Activated naive CD8-positive, alpha-beta T cell treated with anti-CD3 and anti-CD28 coated beads for 36 hours (primary cell): ENCODE results near the gene IRS2. TPM values are rescaled to one million over a fixed set of nuclear protein-coding genes. Genes with fewer than 3 reads are reported as not detected.

Source experiments
- DNase-seq: peaks from one replicate; pipeline ENCODE4 v3.0.0; 2021
- H3K27ac Mint-ChIP-seq: one replicate; pipeline ENCODE4 v1.8.0; 2022; ENCODE audit warnings: mild to moderate bottlenecking, moderate library complexity, mixed read lengths
- H3K27me3 Mint-ChIP-seq: one replicate; pipeline ENCODE4 v1.8.0; 2022; ENCODE audit warnings: mild to moderate bottlenecking, mixed read lengths
- H3K36me3 Mint-ChIP-seq: one replicate; pipeline ENCODE4 v1.8.0; 2021; ENCODE audit warnings: mild to moderate bottlenecking, mixed read lengths
- H3K4me1 Mint-ChIP-seq: one replicate; pipeline ENCODE4 v1.8.0; 2021; ENCODE audit warnings: mixed read lengths
- H3K4me3 Mint-ChIP-seq: one replicate; pipeline ENCODE4 v1.8.0; 2022; ENCODE audit warnings: mild to moderate bottlenecking, moderate library complexity, mixed read lengths
- H3K9me3 Mint-ChIP-seq: one replicate; pipeline ENCODE4 v1.8.0; 2022; ENCODE audit warnings: mixed read lengths
- total RNA-seq, 2 experiments: library from RNA; stranded (reverse); gene quantifications; one replicate each; pipeline ENCODE4 v1.2.3, GENCODE V29; 2021

IRS2 gene
- total RNA-seq, 2 experiments from 2014 or later: 1.8 to 1.9 TPM

- DNase-seq: no peak
- Mint-ChIP-seq H3K4me1 (no peaks in the 10 kb centered on the region), H3K27me3 (peaks cover 9% of the 10 kb centered on the region)
Measured at GRCh38 chr13:109725995-109726637, 60.3 kb downstream of the IRS2 start.

DNA sequence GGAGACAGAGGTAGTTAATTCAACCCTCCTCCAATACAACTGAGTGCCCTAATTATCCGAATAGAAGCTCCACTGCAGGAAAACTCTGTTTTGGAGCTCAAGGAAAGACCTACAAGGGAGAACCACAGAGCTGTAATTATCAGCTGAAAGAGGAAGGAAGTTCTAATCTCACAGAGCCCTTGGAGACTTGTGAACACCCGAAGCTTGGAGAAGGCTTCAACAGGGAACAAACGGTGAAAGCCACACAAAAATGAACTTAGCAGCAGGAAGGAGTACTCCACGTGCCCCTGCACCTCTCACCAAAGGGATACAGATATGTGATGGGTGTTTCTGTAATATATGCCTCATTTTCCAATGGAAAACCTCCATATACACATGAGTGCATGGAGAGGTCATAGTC, 61.1 kb downstream of the IRS2 start:
- Mint-ChIP-seq H3K27ac (no peak overlapping the region), H3K4me1 (no peaks in the 10 kb centered on the region), H3K36me3 (no peaks in the 10 kb centered on the region), H3K27me3 (peaks cover 6% of the 10 kb centered on the region), H3K9me3 (no peaks in the 10 kb centered on the region), H3K4me3 (no peak overlapping the region)
- no peak for DNase-seq

More at GRCh38 chr13:109725995-109726637, 60.3 kb downstream of the IRS2 start:
- no peaks in the 10 kb centered on the region for H3K9me3 Mint-ChIP-seq
- no peak overlapping the region for H3K27ac Mint-ChIP-seq
- no peak overlapping the region for H3K4me3 Mint-ChIP-seq
- H3K36me3 Mint-ChIP-seq: no peaks in the 10 kb centered on the region

DNA sequence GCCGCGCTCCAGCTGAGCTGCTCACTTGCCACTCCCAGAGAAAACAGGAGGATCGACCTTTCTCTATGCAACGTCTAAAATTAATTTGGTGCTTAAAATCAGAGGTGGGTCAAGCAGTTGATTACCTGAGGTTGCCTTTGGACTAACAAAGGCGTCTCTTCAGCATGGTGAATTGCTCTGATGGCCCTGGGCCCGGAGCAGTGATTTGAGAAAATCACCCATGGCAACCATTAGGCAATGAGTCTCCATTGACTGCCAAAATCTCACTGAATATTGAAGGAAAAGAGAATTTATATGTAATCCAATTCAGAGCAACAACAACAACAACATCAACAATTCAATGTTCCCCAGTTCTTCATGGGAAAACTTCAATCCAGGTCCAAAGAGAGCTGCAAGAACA, 61.8 kb downstream of the IRS2 start:
- H3K27me3 Mint-ChIP-seq: peaks cover 3% of the 10 kb centered on the region
- no peaks in the 10 kb centered on the region for H3K9me3 Mint-ChIP-seq
- no peak overlapping the region for H3K27ac Mint-ChIP-seq
- H3K36me3 Mint-ChIP-seq: no peaks in the 10 kb centered on the region
- no peak for DNase-seq
- no peak overlapping the region for H3K4me3 Mint-ChIP-seq
- H3K4me1 Mint-ChIP-seq: no peaks in the 10 kb centered on the region

- H3K4me3 Mint-ChIP-seq: no peak overlapping the region
- no peaks in the 10 kb centered on the region for H3K9me3 Mint-ChIP-seq
- no peak for DNase-seq
- no peaks in the 10 kb centered on the region for H3K36me3 Mint-ChIP-seq
- H3K27ac Mint-ChIP-seq: no peak overlapping the region
- H3K27me3 Mint-ChIP-seq: peaks cover 4% of the 10 kb centered on the region
- H3K4me1 Mint-ChIP-seq: no peaks in the 10 kb centered on the region
Measured at GRCh38 chr13:109723046-109723445, 63.3 kb downstream of the IRS2 start.

DNA sequence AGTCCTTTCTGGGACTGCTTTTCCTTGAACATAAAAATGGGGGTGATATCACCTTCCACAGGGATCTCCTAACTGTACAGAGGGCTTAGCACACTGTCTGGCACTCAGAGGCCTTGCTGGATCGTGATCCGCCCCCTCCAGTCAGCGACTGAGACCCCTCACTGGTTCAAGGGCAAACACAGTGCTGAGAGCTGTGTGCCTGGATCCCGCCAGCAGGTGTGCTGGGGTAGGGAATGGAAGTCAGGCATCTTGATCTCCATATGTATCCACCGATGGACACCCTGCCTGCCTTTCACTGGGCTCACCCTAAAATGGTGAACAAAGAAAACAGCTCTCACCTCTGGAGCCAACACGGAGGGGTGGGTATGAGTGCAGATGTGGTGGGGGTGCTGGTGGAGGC, 64.3 kb downstream of the IRS2 start:
- no peaks in the 10 kb centered on the region for H3K4me1 Mint-ChIP-seq

GRCh38 chr13:109720758-109721184, 65.6 kb downstream of the IRS2 start:
- Mint-ChIP-seq H3K4me3 (no peak overlapping the region), H3K4me1 (no peaks in the 10 kb centered on the region), H3K36me3 (no peaks in the 10 kb centered on the region), H3K27me3 (peaks cover 4% of the 10 kb centered on the region), H3K27ac (no peak overlapping the region), H3K9me3 (no peaks in the 10 kb centered on the region)
- DNase-seq: no peak

More for the DNA sequence above, 64.3 kb downstream of the IRS2 start:
- H3K27me3 Mint-ChIP-seq: peaks cover 4% of the 10 kb centered on the region
- no peak for DNase-seq
- no peak overlapping the region for H3K4me3 Mint-ChIP-seq
- H3K36me3 Mint-ChIP-seq: no peaks in the 10 kb centered on the region
- no peaks in the 10 kb centered on the region for H3K9me3 Mint-ChIP-seq
- no peak overlapping the region for H3K27ac Mint-ChIP-seq

DNA sequence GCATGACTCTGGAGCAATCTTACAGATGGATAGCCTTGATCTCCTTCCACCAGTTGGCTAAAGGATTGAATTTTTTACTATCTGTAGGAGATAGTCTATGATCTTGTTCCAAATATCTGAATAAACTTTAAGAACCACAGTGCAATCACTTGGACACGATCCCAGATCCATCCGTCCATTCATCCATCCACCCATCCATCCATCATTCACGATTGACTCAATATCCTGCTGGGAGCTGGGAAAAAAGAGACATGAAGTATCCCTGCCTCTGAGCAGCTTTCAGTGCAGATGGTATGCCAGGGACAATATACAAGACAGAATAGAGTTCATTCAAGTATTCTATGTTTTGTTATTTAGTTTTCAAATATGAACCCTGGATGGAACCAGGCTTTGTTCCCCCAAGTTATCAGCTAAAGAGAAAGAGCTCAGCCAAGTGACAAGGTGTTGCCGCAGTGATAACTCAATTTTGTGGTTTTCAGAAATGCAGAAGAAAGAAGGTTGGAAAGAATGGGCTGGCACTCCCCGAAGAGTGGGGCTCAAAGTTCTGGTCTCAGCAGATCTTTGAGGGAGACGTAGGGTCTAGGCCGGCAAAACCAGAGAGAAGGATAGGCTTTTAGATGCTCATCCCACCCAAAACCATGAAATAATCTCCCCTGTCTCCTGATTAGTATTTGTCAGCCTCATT, 66.3 kb downstream of the IRS2 start:
- Mint-ChIP-seq H3K4me1 (no peaks in the 10 kb centered on the region), H3K27ac (no peak overlapping the region), H3K9me3 (no peaks in the 10 kb centered on the region), H3K36me3 (no peaks in the 10 kb centered on the region), H3K27me3 (peaks cover 4% of the 10 kb centered on the region), H3K4me3 (no peak overlapping the region)
- no peak for DNase-seq

GRCh38 chr13:109718726-109719125, 67.7 kb downstream of the IRS2 start:
- Mint-ChIP-seq H3K27ac (no peak overlapping the region), H3K9me3 (no peaks in the 10 kb centered on the region), H3K27me3 (peaks cover 5% of the 10 kb centered on the region), H3K36me3 (no peaks in the 10 kb centered on the region), H3K4me3 (no peak overlapping the region), H3K4me1 (no peaks in the 10 kb centered on the region)
- DNase-seq: no peak

DNA sequence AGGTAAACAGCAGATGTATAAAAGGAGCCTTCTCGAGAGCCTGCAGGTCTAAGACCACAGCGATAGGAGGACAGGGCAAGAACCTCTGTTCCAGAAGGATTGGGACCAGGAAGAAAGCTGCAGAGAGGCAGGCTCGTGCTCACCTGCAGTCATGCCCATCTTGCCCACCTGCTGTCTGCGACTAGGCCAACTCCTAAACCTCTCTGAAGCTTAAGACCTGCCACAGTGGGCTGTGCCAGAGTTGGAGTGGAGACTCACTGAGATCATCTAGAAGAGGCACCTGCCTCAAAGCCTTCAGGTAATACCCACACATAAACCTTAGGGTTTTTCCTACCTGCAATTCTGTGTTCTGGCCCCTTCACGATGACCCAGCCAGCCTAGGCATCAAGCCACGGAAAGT, 68.7 kb downstream of the IRS2 start:
- H3K4me1 Mint-ChIP-seq: no peaks in the 10 kb centered on the region
- H3K36me3 Mint-ChIP-seq: no peaks in the 10 kb centered on the region
- H3K27ac Mint-ChIP-seq: no peak overlapping the region
- peaks cover 7% of the 10 kb centered on the region for H3K27me3 Mint-ChIP-seq
- no peak for DNase-seq
- H3K9me3 Mint-ChIP-seq: no peaks in the 10 kb centered on the region
- no peak overlapping the region for H3K4me3 Mint-ChIP-seq

GRCh38 chr13:109715902-109716301, 70.5 kb downstream of the IRS2 start:
- Mint-ChIP-seq H3K36me3 (no peaks in the 10 kb centered on the region), H3K4me1 (no peaks in the 10 kb centered on the region), H3K27ac (no peak overlapping the region), H3K4me3 (no peak overlapping the region), H3K9me3 (no peaks in the 10 kb centered on the region), H3K27me3 (peaks cover 7% of the 10 kb centered on the region)
- no peak for DNase-seq

- no peaks in the 10 kb centered on the region for H3K4me1 Mint-ChIP-seq
- no peak overlapping the region for H3K4me3 Mint-ChIP-seq
- peaks cover 3% of the 10 kb centered on the region for H3K27me3 Mint-ChIP-seq
- H3K9me3 Mint-ChIP-seq: no peaks in the 10 kb centered on the region
- H3K27ac Mint-ChIP-seq: no peak overlapping the region
- H3K36me3 Mint-ChIP-seq: no peaks in the 10 kb centered on the region
- no peak for DNase-seq
Measured at GRCh38 chr13:109713681-109714080, 72.7 kb downstream of the IRS2 start.

DNA sequence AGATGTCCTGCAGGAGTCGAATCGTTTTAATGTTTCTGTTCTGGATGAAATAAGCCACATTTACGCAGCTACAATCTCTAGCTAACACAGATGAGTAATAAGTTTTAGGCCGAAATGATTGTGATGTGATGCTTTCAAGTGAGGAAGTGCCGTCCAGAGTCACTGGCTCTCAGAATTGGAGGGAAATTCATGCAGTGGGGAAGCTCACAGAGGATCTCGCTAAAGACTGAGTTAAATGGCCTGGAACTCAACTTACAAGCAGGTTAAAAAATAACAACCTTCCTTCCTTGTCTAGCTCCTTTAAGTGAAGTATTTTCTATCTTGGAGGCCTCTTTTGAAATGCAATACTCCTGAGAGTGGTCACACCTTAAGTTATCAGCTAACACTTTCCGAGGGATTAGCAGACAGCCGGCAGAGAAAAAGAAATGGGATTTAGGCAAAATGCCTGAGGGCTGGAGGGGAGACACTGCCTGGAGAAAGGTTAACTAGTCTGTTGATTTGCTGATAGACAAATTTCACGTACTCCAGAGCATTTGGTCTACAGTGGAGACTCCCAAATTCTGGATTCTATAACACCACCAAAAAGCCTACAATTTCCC, 74.2 kb downstream of the IRS2 start:
- peaks cover 3% of the 10 kb centered on the region for H3K4me1 Mint-ChIP-seq
- H3K27me3 Mint-ChIP-seq: peaks cover 3% of the 10 kb centered on the region
- DNase-seq: no peak
- H3K9me3 Mint-ChIP-seq: no peaks in the 10 kb centered on the region
- H3K4me3 Mint-ChIP-seq: no peak overlapping the region
- no peaks in the 10 kb centered on the region for H3K36me3 Mint-ChIP-seq
- no peak overlapping the region for H3K27ac Mint-ChIP-seq

DNA sequence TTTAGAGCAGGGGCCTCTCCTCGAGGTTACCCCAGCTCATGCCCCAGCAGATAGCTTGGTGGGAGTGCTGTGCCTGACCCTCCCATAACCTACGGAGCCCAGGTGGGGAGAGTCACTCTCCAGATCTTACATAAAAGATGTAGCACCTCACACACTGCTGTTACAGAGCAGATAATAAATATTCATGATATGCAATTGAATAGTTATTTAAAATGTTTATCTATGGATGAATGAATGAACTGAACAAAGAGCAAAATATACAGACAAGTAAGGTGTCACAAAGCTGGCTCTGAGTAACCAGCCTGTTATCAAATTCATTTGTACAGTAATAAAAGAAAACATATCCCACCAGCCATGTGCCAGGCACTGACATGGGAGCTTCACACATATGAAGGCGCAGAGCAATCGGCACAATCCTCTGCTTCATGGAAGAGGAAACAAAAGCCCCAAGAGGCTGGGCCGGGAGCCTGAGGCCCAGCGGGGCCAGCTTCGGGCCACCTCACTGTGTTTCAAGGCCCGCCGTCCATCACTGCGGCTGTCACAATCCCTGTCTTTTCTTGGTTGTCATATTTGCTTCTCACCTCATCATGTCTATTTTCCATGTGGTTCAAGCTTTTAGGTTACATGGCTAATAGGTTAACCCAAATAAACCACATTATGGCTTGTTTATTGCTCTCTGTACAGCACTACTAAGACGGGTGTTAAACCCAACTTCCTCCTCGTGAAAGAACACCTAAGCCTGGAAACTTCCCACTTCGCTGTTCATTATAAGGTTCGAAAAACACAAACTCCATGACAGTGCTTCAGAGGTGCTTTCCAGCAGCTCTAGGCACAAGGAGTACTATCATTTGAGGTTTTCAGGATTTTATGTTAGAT, 78.4 kb downstream of the IRS2 start:
- Mint-ChIP-seq H3K4me3 (no peak overlapping the region), H3K36me3 (peaks cover 2% of the 10 kb centered on the region), H3K9me3 (no peaks in the 10 kb centered on the region), H3K27me3 (peaks cover 33% of the 10 kb centered on the region), H3K27ac (no peak overlapping the region), H3K4me1 (peaks cover 8% of the 10 kb centered on the region)
- no peak for DNase-seq

- H3K9me3 Mint-ChIP-seq: no peaks in the 10 kb centered on the region
- no peak overlapping the region for H3K4me3 Mint-ChIP-seq
- H3K4me1 Mint-ChIP-seq: peaks cover 8% of the 10 kb centered on the region
- peaks cover 2% of the 10 kb centered on the region for H3K36me3 Mint-ChIP-seq
- DNase-seq: no peak
- peaks cover 33% of the 10 kb centered on the region for H3K27me3 Mint-ChIP-seq
- H3K27ac Mint-ChIP-seq: no peak overlapping the region
Measured at GRCh38 chr13:109707044-109707741, 79.2 kb downstream of the IRS2 start.
